ENCODE measurements around the gene COBLL1. TPM values are rescaled to one million over a fixed set of nuclear protein-coding genes. Genes with fewer than 3 reads are reported as not detected.
A peak's percentile ranks its signal among the peaks of the same experiment; 100 is the strongest.
"Not testable (repeated sequence)": the region's sequence is repeated elsewhere in the genome, so short reads cannot be mapped to it uniquely, and the experiment has no call there.

COBLL1 gene
- total RNA-seq, 1 experiment from 2014 or later: 16.2 TPM

- H3K27me3 ChIP-seq: no peaks in the 10 kb centered on the region
Observed at GRCh38 chr2:164770421-164770916, 71.2 kb downstream of the COBLL1 start.

DNA sequence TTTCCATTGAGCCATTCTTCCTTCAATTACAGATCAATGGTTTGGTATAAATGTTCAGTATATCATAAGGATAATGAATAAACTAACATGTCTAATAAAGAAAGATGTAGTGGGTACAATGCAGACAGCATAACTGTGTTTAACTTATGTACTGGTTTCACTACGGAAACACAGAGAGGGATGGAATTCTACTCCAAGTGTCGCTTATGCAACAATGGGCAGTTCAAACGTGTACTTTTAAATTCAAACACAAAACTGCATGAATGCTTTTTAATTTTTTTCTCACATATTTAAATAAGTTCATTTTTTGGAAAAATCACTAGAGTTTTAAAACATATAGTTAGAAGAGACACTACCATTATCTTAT is 74.7 kb downstream of the COBLL1 start:
- no peak for DNase-seq
- no peaks in the 10 kb centered on the region for H3K36me3 ChIP-seq
- H3K27me3 ChIP-seq: no peaks in the 10 kb centered on the region
- H3K27ac ChIP-seq: no peak overlapping the region
- no peak overlapping the region for H3K4me3 ChIP-seq
- H3K4me1 ChIP-seq: peaks cover 5% of the 10 kb centered on the region; the same call in 1 of the 2 replicates
- no peaks in the 10 kb centered on the region for H3K9me3 ChIP-seq (replicated peaks)

More at GRCh38 chr2:164770421-164770916, 71.2 kb downstream of the COBLL1 start:
- Histone ChIP-seq H3K9me3 (replicated peaks) (no peaks in the 10 kb centered on the region), H3K27ac (no peak overlapping the region), H3K36me3 (no peaks in the 10 kb centered on the region), H3K4me3 (no peak overlapping the region), H3K4me1 (peaks cover 8% of the 10 kb centered on the region; the same call in 1 of the 2 replicates)
- no peak for DNase-seq

DNA sequence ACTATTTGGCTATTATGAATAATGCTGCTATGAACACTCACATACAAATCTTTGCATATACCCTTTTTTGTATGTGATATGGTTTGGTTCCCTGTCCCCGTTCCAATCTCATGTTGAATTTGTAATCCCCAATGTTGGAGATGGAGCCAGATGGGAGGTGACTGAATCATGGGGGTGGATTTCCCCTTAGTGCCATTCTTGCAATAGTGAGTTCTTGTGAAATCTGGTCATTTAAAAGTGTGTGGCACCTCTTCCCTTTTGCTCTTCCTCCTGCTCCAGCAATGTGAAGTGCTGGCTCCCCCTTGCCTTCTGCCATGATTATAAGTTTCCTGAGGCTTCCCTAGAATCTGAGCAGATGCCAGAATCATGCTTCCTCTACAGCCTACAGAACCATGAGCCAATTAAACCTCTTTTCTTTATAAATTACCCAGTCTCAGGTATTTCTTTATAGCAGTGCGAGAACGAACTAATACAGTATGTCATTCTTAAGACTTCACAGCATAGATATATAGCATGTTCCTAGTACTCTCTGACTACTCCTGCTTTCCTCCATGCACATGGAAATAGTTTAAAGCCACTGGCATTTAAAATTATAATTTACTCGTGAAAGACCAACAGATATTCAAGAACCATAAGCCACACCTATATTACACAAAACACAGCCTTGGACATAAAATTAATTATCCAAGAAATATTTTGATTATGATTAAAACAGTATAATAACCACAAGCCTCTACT is 75.2 kb downstream of the COBLL1 start:
- Histone ChIP-seq H3K9me3 (replicated peaks) (no peaks in the 10 kb centered on the region), H3K27me3 (no peaks in the 10 kb centered on the region), H3K4me1 (no peaks in the 10 kb centered on the region), H3K4me3 (no peak overlapping the region), H3K36me3 (no peaks in the 10 kb centered on the region), H3K27ac (no peak overlapping the region)
- no peak for DNase-seq

DNA sequence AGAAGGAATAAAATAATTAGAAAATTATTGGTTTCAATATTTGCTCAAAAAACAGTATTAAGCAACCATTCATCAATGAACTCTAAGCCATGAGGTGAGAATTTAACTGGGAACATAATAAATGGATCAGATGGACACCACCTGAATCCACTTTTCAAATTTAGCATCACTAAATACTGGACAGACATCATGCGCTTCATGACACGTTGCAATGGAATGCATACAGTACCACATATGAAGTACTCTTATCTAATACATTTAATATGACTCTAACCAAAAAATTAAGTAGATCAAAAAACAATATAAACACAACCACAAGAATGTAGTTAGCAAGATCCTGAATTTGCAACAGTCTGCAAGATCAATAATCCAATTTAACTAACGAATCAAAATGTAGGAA is 76.6 kb downstream of the COBLL1 start:
- Histone ChIP-seq H3K27ac (no peak overlapping the region), H3K9me3 (replicated peaks) (no peaks in the 10 kb centered on the region), H3K4me1 (no peaks in the 10 kb centered on the region), H3K27me3 (no peaks in the 10 kb centered on the region), H3K4me3 (no peak overlapping the region), H3K36me3 (no peaks in the 10 kb centered on the region)
- no peak for DNase-seq

- Histone ChIP-seq H3K9me3 (replicated peaks) (no peaks in the 10 kb centered on the region), H3K4me1 (no peaks in the 10 kb centered on the region), H3K4me3 (no peak overlapping the region), H3K36me3 (no peaks in the 10 kb centered on the region), H3K27ac (no peak overlapping the region), H3K27me3 (no peaks in the 10 kb centered on the region)
- no peak for DNase-seq
Observed at GRCh38 chr2:164764474-164764873, 77.1 kb downstream of the COBLL1 start.

GRCh38 chr2:164763431-164763830 is 78.2 kb downstream of the COBLL1 start:
- no peaks in the 10 kb centered on the region for H3K27me3 ChIP-seq
- no peaks in the 10 kb centered on the region for H3K36me3 ChIP-seq
- no peak for DNase-seq
- H3K27ac ChIP-seq: no peak overlapping the region
- no peak overlapping the region for H3K4me3 ChIP-seq
- 0 out of 2 replicates have a peak, but pooled peaks cover under 1% of the 10 kb centered on the region for H3K4me1 ChIP-seq
- H3K9me3 ChIP-seq (replicated peaks): no peaks in the 10 kb centered on the region

DNA sequence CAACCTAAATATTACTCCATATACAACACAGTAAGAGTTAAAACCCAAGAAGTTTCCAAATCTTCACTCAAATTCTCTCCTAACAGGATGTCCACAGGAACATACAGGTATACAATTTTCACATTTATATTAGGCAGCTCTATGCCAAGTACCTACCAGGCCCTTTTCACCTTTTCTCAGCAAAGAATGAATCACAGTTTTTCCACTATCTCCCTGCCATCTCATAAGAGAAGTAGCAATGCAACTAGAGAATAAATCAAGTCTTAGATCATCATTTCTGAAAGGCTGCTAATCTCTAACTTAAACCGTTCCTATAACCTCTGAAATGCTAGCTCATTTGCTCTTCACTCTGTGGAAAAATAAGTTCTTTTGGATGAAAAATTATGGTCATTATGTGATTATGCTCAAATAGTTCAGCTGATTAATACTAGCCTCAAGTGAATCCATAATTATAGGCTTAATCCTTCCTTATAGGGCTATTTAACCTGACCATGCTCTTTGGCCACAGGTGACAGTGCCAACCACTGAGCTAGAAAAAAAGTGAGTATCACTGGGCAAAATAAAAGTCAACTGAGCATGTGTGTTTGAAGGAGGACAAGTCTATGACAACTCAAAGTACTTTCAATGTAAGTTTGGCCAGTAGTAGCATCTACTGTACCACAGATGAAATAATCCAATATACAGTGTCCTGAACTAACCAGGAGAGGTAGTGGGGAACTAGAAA is 79.7 kb downstream of the COBLL1 start:
- no peak overlapping the region for H3K4me3 ChIP-seq
- no peaks in the 10 kb centered on the region for H3K36me3 ChIP-seq
- no peaks in the 10 kb centered on the region for H3K27me3 ChIP-seq
- 0 out of 2 replicates have a peak, but pooled peaks cover 6% of the 10 kb centered on the region for H3K4me1 ChIP-seq
- H3K9me3 ChIP-seq (replicated peaks): no peaks in the 10 kb centered on the region
- no peak for DNase-seq
- no peak overlapping the region for H3K27ac ChIP-seq

- H3K9me3 ChIP-seq (replicated peaks); H3K4me1 ChIP-seq; H3K27ac ChIP-seq; H3K27me3 ChIP-seq; H3K36me3 ChIP-seq; H3K4me3 ChIP-seq; DNase-seq: not testable (repeated sequence)
Observed at GRCh38 chr2:164761201-164761600, 80.4 kb downstream of the COBLL1 start.

DNA sequence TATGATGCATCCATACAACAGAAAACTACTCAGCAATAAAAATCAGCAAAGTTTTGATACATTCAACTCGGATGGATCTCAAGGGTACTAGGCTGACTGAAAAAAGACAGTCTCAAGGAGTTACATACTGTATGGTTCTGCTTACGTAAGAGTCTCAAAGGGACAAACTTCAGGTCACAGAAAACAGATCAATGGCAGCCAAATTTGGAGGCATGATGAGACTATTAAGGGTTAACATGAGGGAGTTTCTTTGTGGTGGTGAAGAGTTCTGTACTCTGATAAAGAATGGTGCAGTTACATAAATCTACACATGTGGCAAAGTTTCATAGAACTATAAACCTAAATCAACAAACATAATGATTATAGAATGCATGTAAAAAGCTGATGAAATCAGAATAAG is 81.4 kb downstream of the COBLL1 start:
- no peak overlapping the region for H3K4me3 ChIP-seq
- no peaks in the 10 kb centered on the region for H3K9me3 ChIP-seq (replicated peaks)
- H3K4me1 ChIP-seq: 0 out of 2 replicates have a peak, but pooled peaks cover 6% of the 10 kb centered on the region
- H3K27me3 ChIP-seq: no peaks in the 10 kb centered on the region
- H3K27ac ChIP-seq: no peak overlapping the region
- H3K36me3 ChIP-seq: no peaks in the 10 kb centered on the region
- DNase-seq: no peak

GRCh38 chr2:164757934-164758695 is 83.5 kb downstream of the COBLL1 start:
- H3K4me3 ChIP-seq: no peak overlapping the region
- H3K9me3 ChIP-seq (replicated peaks): no peaks in the 10 kb centered on the region
- H3K27me3 ChIP-seq: no peaks in the 10 kb centered on the region
- H3K4me1 ChIP-seq: 0 out of 2 replicates have a peak, but pooled peaks cover 6% of the 10 kb centered on the region
- no peaks in the 10 kb centered on the region for H3K36me3 ChIP-seq
- DNase-seq: peak in 1 of 2 experiments; percentile 25
- no peak overlapping the region for H3K27ac ChIP-seq

DNA sequence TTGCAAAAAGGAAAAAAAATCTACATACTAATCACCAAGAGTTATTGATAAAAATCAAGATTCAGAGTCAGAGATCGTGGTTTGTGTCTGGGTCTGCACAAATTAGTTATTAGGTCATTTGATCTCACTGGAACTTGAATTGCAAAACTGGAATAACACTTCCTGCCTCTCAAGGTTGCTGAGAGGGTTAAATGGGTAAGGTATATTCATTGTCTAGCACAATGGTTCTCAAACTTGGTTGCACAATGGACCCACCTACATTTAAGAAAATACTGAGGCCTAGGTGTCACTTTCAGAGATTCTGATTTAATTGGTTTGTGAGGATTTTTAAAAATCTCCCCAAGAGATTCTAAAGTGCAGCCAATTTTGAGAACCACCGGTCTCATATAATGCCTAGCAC is 84.8 kb downstream of the COBLL1 start:
- no peak for DNase-seq
- H3K27me3 ChIP-seq: no peaks in the 10 kb centered on the region
- no peaks in the 10 kb centered on the region for H3K36me3 ChIP-seq
- H3K9me3 ChIP-seq (replicated peaks): no peaks in the 10 kb centered on the region
- 0 out of 2 replicates have a peak, but pooled peaks cover 6% of the 10 kb centered on the region for H3K4me1 ChIP-seq
- no peak overlapping the region for H3K4me3 ChIP-seq
- H3K27ac ChIP-seq: no peak overlapping the region

DNA sequence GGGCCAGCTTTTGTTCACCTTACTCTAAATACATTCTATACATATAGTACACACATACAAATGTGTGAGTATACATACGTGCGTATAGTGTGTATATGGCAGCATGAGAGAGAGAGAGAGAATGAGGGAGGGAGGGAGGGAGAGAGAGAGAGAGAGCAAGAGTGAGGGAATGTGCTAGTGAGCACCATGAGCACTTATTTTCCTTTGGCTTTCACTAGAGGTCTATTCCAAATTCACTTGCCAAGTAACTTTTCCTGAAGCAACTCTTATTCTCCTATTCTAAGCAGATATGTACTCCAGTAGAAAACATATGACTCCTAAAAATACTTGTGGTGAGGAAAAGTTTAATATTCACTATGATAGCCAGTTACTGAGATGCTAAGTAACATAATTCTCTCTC is 85.7 kb downstream of the COBLL1 start:
- Histone ChIP-seq H3K9me3 (replicated peaks) (no peaks in the 10 kb centered on the region), H3K27ac (no peak overlapping the region), H3K4me3 (no peak overlapping the region), H3K27me3 (no peaks in the 10 kb centered on the region), H3K36me3 (no peaks in the 10 kb centered on the region), H3K4me1 (0 out of 2 replicates have a peak, but pooled peaks cover 6% of the 10 kb centered on the region)
- no peak for DNase-seq

DNA sequence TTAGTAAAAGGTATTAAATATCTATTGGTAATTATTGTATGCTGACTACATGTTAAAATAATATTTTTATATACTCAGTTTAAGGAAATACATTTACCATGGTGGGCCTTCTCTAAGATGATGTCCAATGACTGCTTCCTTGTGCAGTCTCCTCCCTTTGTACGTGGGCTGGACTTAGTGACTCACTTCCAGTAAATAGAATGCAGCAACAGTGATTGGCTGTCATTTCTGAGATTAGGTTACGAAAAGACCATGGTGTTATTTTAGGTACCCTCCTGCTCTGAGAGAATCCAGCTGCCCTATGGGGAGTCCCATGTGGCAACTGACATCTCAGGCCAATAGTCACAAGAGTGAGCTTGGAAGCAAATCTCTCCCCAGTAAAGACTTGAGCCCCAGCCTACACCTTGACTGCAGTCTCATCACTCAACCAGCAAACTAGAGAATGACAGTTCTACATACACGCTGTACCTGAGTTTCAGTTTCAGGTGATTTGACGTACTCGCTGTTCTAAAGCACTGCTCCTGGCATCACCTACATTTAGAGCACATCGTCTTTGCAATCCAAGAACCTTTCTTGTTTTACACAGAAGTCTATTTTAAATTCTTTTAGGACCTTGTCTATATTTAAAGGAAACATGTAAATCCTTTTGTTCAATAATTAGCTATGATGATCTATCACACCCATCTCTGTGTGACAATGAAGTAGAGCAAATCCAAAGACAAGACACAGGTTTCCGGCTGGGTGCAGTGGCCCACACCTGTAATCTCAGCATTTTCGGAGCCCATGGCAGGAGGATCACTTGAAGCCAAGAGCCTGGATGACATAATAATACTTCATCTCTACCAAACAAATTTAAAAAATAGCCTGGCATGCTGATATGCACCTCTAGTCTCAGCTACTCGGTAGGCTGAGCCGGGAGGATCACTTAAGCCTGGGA is 87.2 kb downstream of the COBLL1 start:
- Histone ChIP-seq H3K27ac (no peak overlapping the region), H3K4me3 (no peak overlapping the region), H3K9me3 (replicated peaks) (no peaks in the 10 kb centered on the region), H3K36me3 (no peaks in the 10 kb centered on the region), H3K4me1 (0 out of 2 replicates have a peak, but pooled peaks cover 6% of the 10 kb centered on the region), H3K27me3 (no peaks in the 10 kb centered on the region)
- no peak for DNase-seq

DNA sequence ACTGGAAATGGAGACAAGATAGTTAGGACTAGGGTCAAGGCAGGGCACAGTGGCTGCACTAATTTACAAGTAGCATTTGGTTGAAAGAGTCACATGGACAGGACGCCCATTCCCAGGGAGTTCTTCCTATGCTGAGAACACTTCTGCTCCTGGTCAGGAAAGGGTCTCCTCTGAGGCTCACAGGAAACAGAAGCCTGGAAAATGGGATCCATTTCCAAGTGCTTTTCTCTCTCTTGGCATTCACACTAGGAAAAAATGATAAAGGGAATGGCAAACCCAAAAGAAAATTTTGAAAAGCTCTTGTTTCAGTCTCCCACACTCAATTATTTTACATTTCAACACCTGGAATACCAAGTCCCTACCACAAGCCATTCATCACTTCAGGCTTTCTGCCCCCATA is 88.7 kb downstream of the COBLL1 start:
- H3K4me3 ChIP-seq: no peak overlapping the region
- no peaks in the 10 kb centered on the region for H3K27me3 ChIP-seq
- no peaks in the 10 kb centered on the region for H3K9me3 ChIP-seq (replicated peaks)
- H3K36me3 ChIP-seq: no peaks in the 10 kb centered on the region
- 0 out of 2 replicates have a peak, but pooled peaks cover 1% of the 10 kb centered on the region for H3K4me1 ChIP-seq
- no peak for DNase-seq
- no peak overlapping the region for H3K27ac ChIP-seq
